ENCODE measurements around the gene CNOT6L.
"Not testable (repeated sequence)": the region's sequence is repeated elsewhere in the genome, so short reads cannot be mapped to it uniquely, and the experiment has no call there.

Gene CNOT6L

DNA sequence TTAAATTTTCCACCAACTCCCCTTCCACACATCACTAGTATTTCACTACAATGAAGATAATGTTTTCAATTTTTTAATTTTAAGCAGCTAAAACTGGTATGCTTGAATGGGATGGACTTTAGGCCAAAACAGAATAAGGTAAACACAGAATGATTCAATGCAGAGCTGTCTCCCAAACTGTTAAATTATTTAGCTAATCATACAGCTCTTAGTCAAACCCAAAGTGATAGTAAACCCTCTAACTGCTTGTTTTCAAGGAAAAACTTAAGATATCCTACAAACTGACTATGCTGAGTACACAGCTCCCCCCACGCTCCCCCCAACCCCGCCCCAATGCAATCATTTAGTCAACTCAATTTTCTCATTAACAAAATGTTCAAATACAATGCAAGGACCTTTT is 30.2 kb downstream of the CNOT6L start:
- TF ChIP-seq, protein P1, sequence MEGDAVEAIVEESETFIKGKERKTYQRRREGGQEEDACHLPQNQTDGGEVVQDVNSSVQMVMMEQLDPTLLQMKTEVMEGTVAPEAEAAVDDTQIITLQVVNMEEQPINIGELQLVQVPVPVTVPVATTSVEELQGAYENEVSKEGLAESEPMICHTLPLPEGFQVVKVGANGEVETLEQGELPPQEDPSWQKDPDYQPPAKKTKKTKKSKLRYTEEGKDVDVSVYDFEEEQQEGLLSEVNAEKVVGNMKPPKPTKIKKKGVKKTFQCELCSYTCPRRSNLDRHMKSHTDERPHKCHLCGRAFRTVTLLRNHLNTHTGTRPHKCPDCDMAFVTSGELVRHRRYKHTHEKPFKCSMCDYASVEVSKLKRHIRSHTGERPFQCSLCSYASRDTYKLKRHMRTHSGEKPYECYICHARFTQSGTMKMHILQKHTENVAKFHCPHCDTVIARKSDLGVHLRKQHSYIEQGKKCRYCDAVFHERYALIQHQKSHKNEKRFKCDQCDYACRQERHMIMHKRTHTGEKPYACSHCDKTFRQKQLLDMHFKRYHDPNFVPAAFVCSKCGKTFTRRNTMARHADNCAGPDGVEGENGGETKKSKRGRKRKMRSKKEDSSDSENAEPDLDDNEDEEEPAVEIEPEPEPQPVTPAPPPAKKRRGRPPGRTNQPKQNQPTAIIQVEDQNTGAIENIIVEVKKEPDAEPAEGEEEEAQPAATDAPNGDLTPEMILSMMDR (IDR thresholded peaks at IDR 0.05; ENCODE audit: borderline replicate concordance, control extremely low read depth, extremely low read depth, insufficient read depth, missing control alignments): no peak
- no peak for DNase-seq (ENCODE audit: low spot score)
- in situ Hi-C loops (cut with MboI; ENCODE audit: low sequenced_read_pairs, unreplicated experiment): no loop called here

- in situ Hi-C loops (cut with MboI; ENCODE audit: low sequenced_read_pairs, unreplicated experiment): no loop called here
- DNase-seq (ENCODE audit: low spot score): no peak
- TF ChIP-seq, protein P1 (IDR thresholded peaks at IDR 0.05; ENCODE audit: borderline replicate concordance, control extremely low read depth, extremely low read depth, insufficient read depth, missing control alignments): no peak
These were observed 31.2 kb downstream of the CNOT6L start for GRCh38 chr4:77787969-77788368.

GRCh38 chr4:77785669-77786068 is 33.5 kb downstream of the CNOT6L start:
- DNase-seq (ENCODE audit: low spot score): no peak
- TF ChIP-seq, protein P1 (IDR thresholded peaks at IDR 0.05; ENCODE audit: borderline replicate concordance, control extremely low read depth, extremely low read depth, insufficient read depth, missing control alignments): no peak
- in situ Hi-C loops (cut with MboI; ENCODE audit: low sequenced_read_pairs, unreplicated experiment): no loop called here

GRCh38 chr4:77783895-77784294 is 35.3 kb downstream of the CNOT6L start:
- TF ChIP-seq, protein P1 (IDR thresholded peaks at IDR 0.05; ENCODE audit: borderline replicate concordance, control extremely low read depth, extremely low read depth, insufficient read depth, missing control alignments): no peak
- no peak for DNase-seq (ENCODE audit: low spot score)
- in situ Hi-C loops (cut with MboI; ENCODE audit: low sequenced_read_pairs, unreplicated experiment): no loop called here

GRCh38 chr4:77782102-77782835 is 36.9 kb downstream of the CNOT6L start:
- TF ChIP-seq, protein P1 (IDR thresholded peaks at IDR 0.05; ENCODE audit: borderline replicate concordance, control extremely low read depth, extremely low read depth, insufficient read depth, missing control alignments): no peak
- DNase-seq (ENCODE audit: low spot score): no peak
- in situ Hi-C loops (cut with MboI; ENCODE audit: low sequenced_read_pairs, unreplicated experiment): no loop called here

GRCh38 chr4:77780762-77781161 is 38.4 kb downstream of the CNOT6L start:
- DNase-seq (ENCODE audit: low spot score); in situ Hi-C loops (cut with MboI; ENCODE audit: low sequenced_read_pairs, unreplicated experiment): not testable (repeated sequence)

DNA sequence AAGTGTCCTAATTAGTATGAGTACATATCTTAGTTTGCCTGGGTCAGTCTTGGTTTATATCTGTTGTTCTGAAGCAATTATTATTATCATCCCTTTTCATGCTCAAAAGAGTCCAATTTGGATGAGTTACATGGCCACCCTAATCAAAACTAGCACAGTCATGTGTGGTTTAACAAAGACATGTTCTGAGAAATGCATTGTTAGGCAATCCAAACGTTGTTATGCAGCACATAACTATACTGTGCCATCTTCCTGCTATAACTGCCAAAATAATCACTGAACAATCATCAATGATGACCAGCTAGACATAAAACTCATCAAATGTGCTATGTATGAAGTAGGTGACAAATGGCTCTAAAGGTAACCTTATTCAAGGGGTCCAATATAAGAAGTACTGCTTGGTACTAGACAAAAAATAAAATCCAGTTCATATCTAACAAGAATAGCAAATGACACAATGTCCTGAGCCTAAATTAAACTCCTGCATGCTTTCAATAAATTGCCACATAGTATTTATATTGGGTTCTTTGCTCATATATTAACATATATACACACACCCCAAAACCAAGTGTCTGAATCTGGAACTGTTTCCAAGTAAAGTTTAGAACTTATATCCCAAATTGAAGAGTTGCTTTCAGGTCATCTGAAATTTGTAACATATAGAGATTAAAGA is 41.9 kb downstream of the CNOT6L start:
- in situ Hi-C loops (cut with MboI; ENCODE audit: low sequenced_read_pairs, unreplicated experiment): no loop called here
- TF ChIP-seq, protein P1 (IDR thresholded peaks at IDR 0.05; ENCODE audit: borderline replicate concordance, control extremely low read depth, extremely low read depth, insufficient read depth, missing control alignments): no peak
- no peak for DNase-seq (ENCODE audit: low spot score)

All from GM13976 (cell line).